PC-9 (cell line): ENCODE data around the gene TNK2.

Source experiments
- CTCF ChIP-seq: fragments of 200-600 bp; sonication (generic); conservative IDR thresholded peaks from 2 replicates; pipeline ENCODE4 v1.6.1; 2017; ENCODE audit warnings: mixed run types, antibody characterized with exemption, mild to moderate bottlenecking, moderate library complexity
- EZH2 ChIP-seq: fragments of 200-600 bp; sonication (generic); IDR thresholded peaks from 2 replicates; pipeline ENCODE4 v1.8.0; 2017; ENCODE audit warnings: antibody characterized with exemption, low read depth

GRCh38 chr3:195884691-195885035, 23.7 kb downstream of the TNK2 start:
- TF ChIP-seq CTCF (no peak), EZH2 (no peak)
